ENCODE data around the gene HDAC9. TPM values are rescaled to one million over a fixed set of nuclear protein-coding genes. Genes with fewer than 3 reads are reported as not detected.
"Not testable (repeated sequence)": the region's sequence is repeated elsewhere in the genome, so short reads cannot be mapped to it uniquely, and the experiment has no call there.

The HDAC9 gene
- total and polyA plus RNA-seq, 8 donors: 1.3 to 12.3 (median 3.5) TPM

GRCh38 chr7:19020711-19021110, 525.2 kb downstream of the HDAC9 start:
- no peaks in the 10 kb centered on the region for H3K36me3 ChIP-seq
- WGBS, 2 donors: 35 to 53% methylated on average over 2 of the region's 2 CpGs
- H3K4me1 ChIP-seq: no peaks in the 10 kb centered on the region
- no peaks in the 10 kb centered on the region for H3K9me3 ChIP-seq
- TF ChIP-seq CTCF (IDR thresholded peaks at IDR 0.05): no peak
- no peak for FAIRE-seq
- no peak for DNase-seq
- no peak overlapping the region for H3K27ac ChIP-seq
- ATAC-seq: no peak
- H3K27me3 ChIP-seq: no peaks in the 10 kb centered on the region
- intact Hi-C loops (cut with DNase I): no loop called here
- no peak overlapping the region for H3K4me3 ChIP-seq

GRCh38 chr7:19023477-19023876, 527.9 kb downstream of the HDAC9 start:
- intact Hi-C loops (cut with DNase I): no loop called here
- H3K36me3 ChIP-seq: no peaks in the 10 kb centered on the region
- no peaks in the 10 kb centered on the region for H3K4me1 ChIP-seq
- FAIRE-seq: no peak
- no peak overlapping the region for H3K27ac ChIP-seq
- no peaks in the 10 kb centered on the region for H3K9me3 ChIP-seq
- 70 to 75% methylated on average over 3 of the region's 3 CpGs for WGBS, 2 donors
- no peak for ATAC-seq
- DNase-seq: no peak
- no peak overlapping the region for H3K4me3 ChIP-seq
- no peak for TF ChIP-seq CTCF (IDR thresholded peaks at IDR 0.05)
- no peaks in the 10 kb centered on the region for H3K27me3 ChIP-seq

DNA sequence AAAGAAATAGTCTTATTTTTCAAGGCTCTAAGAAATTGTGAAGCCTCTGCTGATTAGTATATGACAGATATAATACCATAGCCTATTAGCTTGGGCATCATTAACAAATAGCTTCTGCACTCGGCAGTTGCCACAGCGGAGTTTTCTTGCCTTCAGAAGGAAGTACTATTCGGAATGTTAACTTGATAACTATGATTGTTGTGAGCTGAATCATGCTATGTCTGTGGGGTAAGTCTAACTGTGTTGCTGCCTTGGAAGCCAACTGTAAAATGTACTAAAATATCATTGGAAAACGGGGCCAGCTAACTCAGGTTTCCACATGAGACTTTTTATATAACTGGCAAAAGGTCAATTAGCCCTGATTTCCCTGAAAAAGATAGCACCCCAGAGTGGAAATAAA, 528.7 kb downstream of the HDAC9 start:
- TF ChIP-seq CTCF (IDR thresholded peaks at IDR 0.05): no peak
- WGBS, 2 donors: 28 to 52% methylated on average over 4 of the region's 4 CpGs

GRCh38 chr7:19026888-19027287, 531.3 kb downstream of the HDAC9 start:
- no peaks in the 10 kb centered on the region for H3K36me3 ChIP-seq
- WGBS, 2 donors: 26 to 50% methylated on average over 1 of the region's 1 CpG
- ATAC-seq: no peak
- H3K27me3 ChIP-seq: no peaks in the 10 kb centered on the region
- FAIRE-seq: no peak
- DNase-seq: no peak
- no peaks in the 10 kb centered on the region for H3K9me3 ChIP-seq
- H3K4me1 ChIP-seq: no peaks in the 10 kb centered on the region
- H3K4me3 ChIP-seq: no peak overlapping the region
- intact Hi-C loops (cut with DNase I): no loop called here
- no peak for TF ChIP-seq CTCF (IDR thresholded peaks at IDR 0.05)
- H3K27ac ChIP-seq: no peak overlapping the region

More for the DNA sequence above, 528.7 kb downstream of the HDAC9 start:
- H3K27me3 ChIP-seq: no peaks in the 10 kb centered on the region
- DNase-seq: no peak
- no peaks in the 10 kb centered on the region for H3K4me1 ChIP-seq
- intact Hi-C loops (cut with DNase I): no loop called here
- H3K9me3 ChIP-seq: no peaks in the 10 kb centered on the region
- FAIRE-seq: no peak
- no peak for ATAC-seq
- no peaks in the 10 kb centered on the region for H3K36me3 ChIP-seq
- H3K27ac ChIP-seq: no peak overlapping the region
- no peak overlapping the region for H3K4me3 ChIP-seq

GRCh38 chr7:19030281-19030680, 534.7 kb downstream of the HDAC9 start:
- H3K9me3 ChIP-seq: no peaks in the 10 kb centered on the region
- no peak for TF ChIP-seq CTCF (IDR thresholded peaks at IDR 0.05)
- 55 to 71% methylated on average over 2 of the region's 2 CpGs for WGBS, 2 donors
- H3K4me3 ChIP-seq: no peak overlapping the region
- ATAC-seq: no peak
- no peak for FAIRE-seq
- H3K27ac ChIP-seq: no peak overlapping the region
- H3K36me3 ChIP-seq: no peaks in the 10 kb centered on the region
- no peak for DNase-seq
- H3K27me3 ChIP-seq: no peaks in the 10 kb centered on the region
- no peaks in the 10 kb centered on the region for H3K4me1 ChIP-seq
- intact Hi-C loops (cut with DNase I): no loop called here

DNA sequence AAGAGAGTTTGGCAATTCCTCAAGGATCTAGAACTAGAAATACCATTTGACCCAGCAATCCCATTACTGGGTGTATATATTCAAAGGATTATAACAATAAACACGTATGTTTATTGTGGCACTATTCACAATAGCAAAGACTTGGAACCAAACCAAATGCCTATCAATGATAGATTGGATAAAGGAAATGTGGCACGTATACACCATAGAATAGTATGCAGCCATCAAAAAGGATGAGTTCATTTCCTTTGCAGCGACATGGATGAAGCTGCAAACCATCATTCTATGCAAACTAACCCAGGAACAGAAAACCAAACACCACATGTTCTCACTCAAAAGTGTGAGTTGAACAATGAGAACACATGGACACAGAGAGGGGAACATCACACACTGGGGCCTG, 537.4 kb downstream of the HDAC9 start:
- ATAC-seq; intact Hi-C loops (cut with DNase I); FAIRE-seq; H3K9me3 ChIP-seq; H3K27me3 ChIP-seq; H3K27ac ChIP-seq; H3K4me1 ChIP-seq; H3K36me3 ChIP-seq; DNase-seq; H3K4me3 ChIP-seq: not testable (repeated sequence)
- 71 to 76% methylated on average over 3 of the region's 3 CpGs for WGBS, 2 donors

Measured in pancreas (tissue), 10 donors.